Kidney (tissue), 14 donors: Measurements from ENCODE around the gene RWDD1. TPM values are rescaled to one million over a fixed set of nuclear protein-coding genes. Genes with fewer than 3 reads are reported as not detected.

Experiments used
- DNase-seq, 5 donors: peaks; one replicate each; pipeline ENCODE4 v3.0.0-alpha.2; 2013 to 2020
- FAIRE-seq: peaks from 2 replicates; lab custom pipeline; 2012; peaks lifted over from hg19 to GRCh38; lab: Jason Lieb, UNC
- H3K27ac ChIP-seq, 2 donors: one replicate each; pipeline ENCODE4 v1.7.0; 2013; ENCODE audit warnings: low read depth in 2 of 2, low read length in 2 of 2, inconsistent platforms in 1 of 2
- H3K27me3 ChIP-seq: one replicate; pipeline ENCODE4 v1.7.1; 2013; ENCODE audit warnings: low read length, inconsistent platforms; ENCODE audit not compliant: control insufficient read depth, insufficient read depth
- H3K36me3 ChIP-seq, 3 donors: one replicate each; pipeline versions ENCODE4 v1.7.0 to v1.7.1; 2013; ENCODE audit warnings: low read length in 3 of 3, control low read depth in 1 of 3, inconsistent platforms in 1 of 3; ENCODE audit not compliant: insufficient read depth in 3 of 3, control insufficient read depth in 2 of 3
- H3K4me1 ChIP-seq, 3 donors: one replicate each; pipeline versions ENCODE4 v1.7.0 to v1.7.1; 2013; ENCODE audit warnings: low read length in 3 of 3, inconsistent platforms in 1 of 3, low read depth in 1 of 3; ENCODE audit not compliant: control insufficient read depth in 2 of 3, insufficient read depth in 2 of 3
- H3K4me3 ChIP-seq, 3 donors: one replicate each; pipeline versions ENCODE4 v1.7.0 to v1.8.1; 2013; ENCODE audit warnings: low read length in 3 of 3, control low read depth in 1 of 3, inconsistent platforms in 1 of 3
- H3K9ac ChIP-seq, 3 donors: one replicate each; pipeline versions ENCODE4 v1.7.0 to v1.7.1; 2013; ENCODE audit warnings: low read length in 3 of 3, control low read depth in 1 of 3, inconsistent platforms in 1 of 3
- H3K9me3 ChIP-seq, 3 donors: one replicate each; pipeline versions ENCODE4 v1.7.0 to v1.7.1; 2013; ENCODE audit warnings: low read length in 3 of 3, control low read depth in 1 of 3, inconsistent platforms in 1 of 3; ENCODE audit not compliant: control insufficient read depth in 2 of 3, insufficient read depth in 1 of 3
- intact Hi-C: fragments of 100-400 bp; cut with DNase I; formaldehyde crosslinking; loops from one replicate; pipeline ENCODE4 v1.11.1; 2022
- polyA plus RNA-seq: library from polyadenylated mRNA; stranded (reverse); fragments of 350-450 nt; fragmentation: Illumina TruSeq; extraction: RNeasy Lipid Tissue Mini Kit (QIAGEN cat#74804); gene quantifications from one replicate; pipeline ENCODE4 v1.2.3, GENCODE V29; 2014; ENCODE audit warnings: low read depth, low replicate concordance; ENCODE audit not compliant: insufficient read depth
- total RNA-seq: library from RNA; stranded (reverse); fragmentation: NEBNext Ultra II Directional; extraction: Animal tissue kit (Norgen Biotek cat#: 25700); gene quantifications from one replicate; pipeline ENCODE4 v1.2.1, GENCODE V29; 2021
- TF ChIP-seq, protein P1 (sequence below): IDR thresholded peaks from 3 replicates; pipeline ENCODE4 v1.5.1; 2012; ENCODE audit warnings: mild to moderate bottlenecking, moderate library complexity, borderline replicate concordance; ENCODE audit not compliant: insufficient read depth; ENCODE audit errors: extremely low read depth
- donor health status: control.
- donor health status: control.
- donor health status: control.
- donor health status: control.
- donor health status: control.
- donor health status: DM: yes; HTN: yes; CAD: no.
- donor health status: Normal renal cell carcinoma (clear cell type).

Gene RWDD1
- total and polyA plus RNA-seq, 2 donors from 2014 or later: 39.3 to 84.1 TPM

DNA sequence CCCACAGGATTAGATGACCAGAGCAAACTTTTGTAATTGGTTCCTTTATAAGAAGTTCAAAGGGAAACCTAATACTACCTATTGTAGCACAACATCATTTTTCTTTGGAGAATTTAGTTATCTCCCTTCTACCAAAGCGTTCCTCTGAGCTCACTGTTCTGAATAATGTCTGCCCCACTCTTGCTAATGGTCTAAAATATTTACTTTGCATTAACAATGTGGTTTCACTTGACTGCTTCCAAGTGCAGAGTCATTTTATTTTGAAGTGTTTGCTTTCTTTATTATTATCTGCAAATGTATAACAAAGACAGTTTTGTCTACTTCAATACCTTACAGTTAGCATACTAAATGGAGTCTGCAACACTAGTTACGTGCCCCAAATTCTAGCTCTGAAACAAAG, 40.9 kb upstream of the RWDD1 start:
- intact Hi-C loops: loop anchor here (10.0 kb wide), 1 partner anchor 236 kb away; no protein-coding TSS in a partner anchor
- no peak for FAIRE-seq

DNA sequence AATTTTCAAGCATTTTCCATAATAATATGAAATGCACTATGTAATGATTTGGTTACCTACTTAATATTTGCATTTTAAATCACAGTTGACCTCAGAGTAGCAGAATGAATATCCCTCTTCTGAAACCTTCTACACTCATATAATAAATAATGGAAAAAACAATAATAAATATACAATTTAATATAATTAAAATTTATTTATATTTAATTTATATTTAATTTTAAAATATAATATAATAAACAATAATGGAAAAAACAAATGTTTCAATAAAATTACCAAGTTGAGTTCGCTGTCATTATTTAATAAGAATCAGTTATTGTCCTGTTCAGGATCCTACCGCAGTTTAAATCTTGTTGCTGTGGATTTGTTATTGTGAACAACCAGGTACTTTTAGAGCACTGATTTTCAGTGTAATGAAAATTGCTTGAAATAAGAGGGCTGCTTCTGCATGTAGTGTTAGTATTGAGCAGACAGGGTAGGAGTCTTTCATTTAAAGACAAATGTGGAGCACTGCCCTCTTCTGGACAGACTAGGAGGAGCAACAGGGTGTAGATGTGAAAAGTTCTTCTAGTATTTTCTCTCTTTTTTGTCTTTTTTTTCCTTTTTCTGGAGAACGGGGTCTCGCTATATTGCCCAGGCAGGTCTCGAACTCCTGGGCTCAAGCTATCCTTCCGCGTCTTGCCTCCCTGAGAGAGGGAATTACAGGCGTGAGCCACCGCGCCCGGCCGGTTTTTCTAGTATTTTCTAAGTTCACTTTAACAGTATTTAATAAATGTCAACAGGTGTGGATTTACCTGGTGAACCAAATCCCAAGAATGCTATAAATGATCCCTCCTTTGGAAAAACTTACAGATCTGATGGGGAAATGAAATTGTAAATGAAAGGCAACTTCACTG, 39.4 kb upstream of the RWDD1 start:
- Histone ChIP-seq H3K27ac (no peak overlapping the region), H3K4me1 (peaks cover 2 to 7% (median 7%) of the 10 kb centered on the region in 3 donors), H3K4me3 (no peak overlapping the region), H3K9me3 (no peaks in the 10 kb centered on the region), H3K27me3 (no peaks in the 10 kb centered on the region), H3K36me3 (no peaks in the 10 kb centered on the region), H3K9ac (no peak overlapping the region)
- TF ChIP-seq, protein P1, sequence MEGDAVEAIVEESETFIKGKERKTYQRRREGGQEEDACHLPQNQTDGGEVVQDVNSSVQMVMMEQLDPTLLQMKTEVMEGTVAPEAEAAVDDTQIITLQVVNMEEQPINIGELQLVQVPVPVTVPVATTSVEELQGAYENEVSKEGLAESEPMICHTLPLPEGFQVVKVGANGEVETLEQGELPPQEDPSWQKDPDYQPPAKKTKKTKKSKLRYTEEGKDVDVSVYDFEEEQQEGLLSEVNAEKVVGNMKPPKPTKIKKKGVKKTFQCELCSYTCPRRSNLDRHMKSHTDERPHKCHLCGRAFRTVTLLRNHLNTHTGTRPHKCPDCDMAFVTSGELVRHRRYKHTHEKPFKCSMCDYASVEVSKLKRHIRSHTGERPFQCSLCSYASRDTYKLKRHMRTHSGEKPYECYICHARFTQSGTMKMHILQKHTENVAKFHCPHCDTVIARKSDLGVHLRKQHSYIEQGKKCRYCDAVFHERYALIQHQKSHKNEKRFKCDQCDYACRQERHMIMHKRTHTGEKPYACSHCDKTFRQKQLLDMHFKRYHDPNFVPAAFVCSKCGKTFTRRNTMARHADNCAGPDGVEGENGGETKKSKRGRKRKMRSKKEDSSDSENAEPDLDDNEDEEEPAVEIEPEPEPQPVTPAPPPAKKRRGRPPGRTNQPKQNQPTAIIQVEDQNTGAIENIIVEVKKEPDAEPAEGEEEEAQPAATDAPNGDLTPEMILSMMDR: peak; percentile 68
- FAIRE-seq: peak; percentile 69
- intact Hi-C loops: loop anchor here (10.0 kb wide), 1 partner anchor 237 kb away; no protein-coding TSS in a partner anchor
- peak in 4 of 5 donors; percentile 45 to 78 (median 56) for DNase-seq

More for the DNA sequence above, 40.9 kb upstream of the RWDD1 start:
- no peaks in the 10 kb centered on the region for H3K36me3 ChIP-seq
- no peaks in the 10 kb centered on the region for H3K9me3 ChIP-seq
- H3K4me1 ChIP-seq: peaks cover 0 to 4% (median 2%) of the 10 kb centered on the region in 3 donors
- peak in 2 of 5 donors; percentile 15 to 28 for DNase-seq
- H3K9ac ChIP-seq: no peak overlapping the region
- H3K4me3 ChIP-seq: no peak overlapping the region
- TF ChIP-seq, protein P1: no peak
- no peak overlapping the region for H3K27ac ChIP-seq
- H3K27me3 ChIP-seq: no peaks in the 10 kb centered on the region

DNA sequence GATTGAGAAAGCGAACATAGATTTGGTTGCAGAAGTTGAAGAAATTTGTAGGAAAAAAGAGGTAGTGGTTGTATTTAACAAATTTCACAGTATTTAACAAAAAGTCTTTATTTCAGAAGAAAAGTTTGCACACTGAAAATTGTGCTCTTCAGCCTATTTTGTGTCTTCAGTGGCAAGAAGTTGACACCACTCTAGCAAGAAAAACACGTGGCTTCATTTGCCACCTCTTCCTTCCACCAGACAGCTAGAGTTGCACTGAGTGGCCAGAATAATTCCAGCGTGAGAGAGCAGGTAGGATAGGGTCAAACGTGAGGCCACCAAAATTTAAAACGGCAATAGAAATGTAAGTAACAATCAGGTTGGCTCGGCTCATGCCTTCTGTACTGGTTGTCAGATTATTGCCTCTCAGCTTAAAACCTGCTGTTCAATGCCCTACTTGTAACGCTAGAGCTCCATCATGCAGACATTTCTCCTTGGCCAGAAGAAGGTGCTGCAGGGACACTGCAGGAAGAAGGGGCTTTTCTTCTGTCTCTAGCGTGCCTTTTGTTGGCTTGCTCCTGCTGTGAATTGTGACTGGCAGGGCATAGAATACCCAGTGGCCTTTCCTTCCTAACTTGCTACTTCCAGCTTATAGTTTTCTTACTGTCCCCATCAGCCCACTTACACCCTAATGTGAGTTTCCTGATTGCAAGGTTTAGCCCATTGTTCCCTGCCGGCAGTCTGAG, 37.9 kb upstream of the RWDD1 start:
- peaks cover 2 to 8% (median 7%) of the 10 kb centered on the region in 3 donors for H3K4me1 ChIP-seq
- intact Hi-C loops: loop anchor here (10.0 kb wide), 1 partner anchor 239 kb away; no protein-coding TSS in a partner anchor
- H3K27ac ChIP-seq: no peak overlapping the region
- FAIRE-seq: no peak
- DNase-seq: no peak
- H3K9me3 ChIP-seq: no peaks in the 10 kb centered on the region
- TF ChIP-seq, protein P1: no peak
- H3K9ac ChIP-seq: no peak overlapping the region
- H3K4me3 ChIP-seq: no peak overlapping the region
- H3K36me3 ChIP-seq: no peaks in the 10 kb centered on the region
- H3K27me3 ChIP-seq: no peaks in the 10 kb centered on the region
